Measurements from ENCODE around the gene VSTM1.

Gene VSTM1

DNA sequence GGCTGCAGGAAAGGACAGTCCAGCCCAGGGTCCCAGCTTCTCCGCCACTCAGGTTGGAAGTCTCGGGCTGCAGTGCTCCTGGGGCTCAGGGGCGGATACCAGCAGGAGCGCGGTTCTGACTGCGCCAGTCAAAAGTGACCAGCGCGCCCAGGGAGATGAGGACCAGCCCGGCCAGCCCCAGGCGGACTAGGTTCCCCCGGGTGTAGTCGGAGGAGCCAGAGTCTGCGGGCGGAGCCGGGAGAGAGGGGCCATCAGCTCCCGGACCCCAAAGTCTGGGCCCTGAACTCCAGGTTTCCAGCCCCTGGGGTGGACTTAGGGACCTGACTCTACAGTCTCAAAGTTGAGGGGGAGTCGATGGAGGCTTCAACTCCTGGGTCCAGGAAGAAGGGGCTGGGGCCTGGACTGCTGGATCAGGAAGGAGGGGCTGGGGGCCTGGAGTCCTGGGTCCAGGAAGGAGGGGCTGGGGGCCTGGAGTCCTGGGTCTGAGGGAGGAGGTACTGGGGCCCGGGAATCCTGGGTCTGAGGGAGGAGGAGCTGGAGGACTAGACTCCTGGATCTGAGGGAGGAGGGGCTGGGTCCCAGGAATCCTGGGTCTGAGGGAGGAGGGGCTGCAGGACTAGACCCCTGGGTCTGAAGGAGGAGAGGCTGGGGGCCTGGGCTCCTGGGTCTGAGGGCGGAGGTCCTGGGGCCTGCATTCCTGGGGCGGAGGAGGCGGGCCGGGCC is 31.6 kb upstream of the VSTM1 start:
- no peak for DNase-seq (ENCODE audit: low read depth)
- peak overlapping the region; percentile 16 for H3K4me3 ChIP-seq (ENCODE audit: low read length)
- TF ChIP-seq, protein P1, sequence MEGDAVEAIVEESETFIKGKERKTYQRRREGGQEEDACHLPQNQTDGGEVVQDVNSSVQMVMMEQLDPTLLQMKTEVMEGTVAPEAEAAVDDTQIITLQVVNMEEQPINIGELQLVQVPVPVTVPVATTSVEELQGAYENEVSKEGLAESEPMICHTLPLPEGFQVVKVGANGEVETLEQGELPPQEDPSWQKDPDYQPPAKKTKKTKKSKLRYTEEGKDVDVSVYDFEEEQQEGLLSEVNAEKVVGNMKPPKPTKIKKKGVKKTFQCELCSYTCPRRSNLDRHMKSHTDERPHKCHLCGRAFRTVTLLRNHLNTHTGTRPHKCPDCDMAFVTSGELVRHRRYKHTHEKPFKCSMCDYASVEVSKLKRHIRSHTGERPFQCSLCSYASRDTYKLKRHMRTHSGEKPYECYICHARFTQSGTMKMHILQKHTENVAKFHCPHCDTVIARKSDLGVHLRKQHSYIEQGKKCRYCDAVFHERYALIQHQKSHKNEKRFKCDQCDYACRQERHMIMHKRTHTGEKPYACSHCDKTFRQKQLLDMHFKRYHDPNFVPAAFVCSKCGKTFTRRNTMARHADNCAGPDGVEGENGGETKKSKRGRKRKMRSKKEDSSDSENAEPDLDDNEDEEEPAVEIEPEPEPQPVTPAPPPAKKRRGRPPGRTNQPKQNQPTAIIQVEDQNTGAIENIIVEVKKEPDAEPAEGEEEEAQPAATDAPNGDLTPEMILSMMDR (IDR thresholded peaks at IDR 0.05; ENCODE audit: insufficient read depth, low read depth, low read length, missing control alignments): no peak

DNA sequence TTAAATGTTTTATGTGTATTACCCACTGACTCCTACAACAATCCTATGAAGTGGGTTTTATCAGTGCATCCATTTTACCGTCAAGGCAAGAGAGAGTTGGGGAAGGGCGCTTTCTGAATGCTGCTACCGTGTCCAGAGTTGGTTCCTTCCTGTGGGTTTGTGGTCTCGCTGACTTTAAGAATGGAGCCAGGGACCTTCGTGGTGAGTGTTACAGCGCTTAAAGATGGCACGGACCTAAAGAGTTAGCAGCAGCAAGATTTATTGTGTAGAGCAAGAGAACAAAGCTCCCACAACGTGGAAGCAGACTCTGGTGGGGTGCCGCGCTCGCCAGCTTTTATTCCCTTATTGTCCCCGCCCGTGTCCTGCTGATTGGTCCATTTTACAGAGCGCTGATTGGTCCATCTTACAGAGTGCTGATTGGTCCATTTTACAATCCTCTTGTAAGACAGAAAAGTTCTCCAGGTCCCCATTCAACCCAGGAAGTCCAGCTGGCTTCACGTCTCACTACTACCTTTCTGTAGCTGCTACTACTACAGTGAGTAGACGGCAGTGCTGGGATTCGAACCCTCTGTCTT is 30.8 kb upstream of the VSTM1 start:
- H3K4me3 ChIP-seq (ENCODE audit: low read length): no peak overlapping the region
- TF ChIP-seq, protein P1 (IDR thresholded peaks at IDR 0.05; ENCODE audit: insufficient read depth, low read depth, low read length, missing control alignments): no peak
- no peak for DNase-seq (ENCODE audit: low read depth)

DNA sequence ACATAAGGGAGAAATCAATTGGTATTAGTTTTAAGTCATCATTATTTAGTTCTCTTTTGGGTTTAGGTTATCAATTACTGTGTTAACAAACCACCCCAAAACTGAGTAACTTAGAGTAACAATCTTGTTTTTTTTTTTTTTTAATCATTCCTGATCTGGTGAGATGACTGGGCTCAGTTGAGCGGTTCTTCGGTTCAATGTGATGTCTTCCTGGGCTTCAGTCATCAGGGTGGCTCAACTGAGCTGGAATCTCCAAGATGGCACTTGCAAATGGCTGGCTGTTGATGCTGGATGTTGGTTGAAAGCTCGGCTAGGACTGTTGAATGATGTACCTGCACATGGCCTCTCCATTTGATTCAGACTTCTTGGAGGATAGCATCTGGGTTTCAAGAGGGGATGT is 20.7 kb upstream of the VSTM1 start:
- TF ChIP-seq, protein P1 (IDR thresholded peaks at IDR 0.05; ENCODE audit: insufficient read depth, low read depth, low read length, missing control alignments): no peak
- no peak for DNase-seq (ENCODE audit: low read depth)
- H3K4me3 ChIP-seq (ENCODE audit: low read length): no peak overlapping the region

DNA sequence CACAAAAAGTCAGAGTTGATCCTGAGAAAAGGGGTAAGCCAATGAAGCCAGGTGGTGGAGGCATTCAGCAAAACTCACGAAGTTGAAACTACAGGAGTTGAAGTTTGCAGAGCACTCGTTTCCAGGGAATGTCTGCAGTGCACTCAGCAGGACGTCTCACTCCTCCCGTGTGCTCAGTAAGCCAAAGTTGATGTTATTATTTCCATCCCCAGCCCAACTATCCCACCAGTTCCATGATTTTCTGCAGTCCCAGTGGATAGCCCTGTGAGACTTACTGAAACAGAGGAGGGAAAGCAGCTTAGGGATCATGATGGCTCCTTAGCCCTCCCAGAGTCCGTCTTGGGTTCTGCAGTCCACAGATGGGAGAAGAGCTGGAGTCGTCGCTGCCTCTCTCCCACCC is 17.3 kb upstream of the VSTM1 start, which contains the start of gene TARM1:
Gene TARM1 (minus strand): TSS at position 334 of the 400 bp plus-strand sequence. CDS start 25 bp downstream, at position 309.
- no peak within 1 kb of the TSS for H3K4me3 ChIP-seq (ENCODE audit: low read length)
- no peak for DNase-seq (ENCODE audit: low read depth)
- TF ChIP-seq, protein P1 (IDR thresholded peaks at IDR 0.05; ENCODE audit: insufficient read depth, low read depth, low read length, missing control alignments): no peak

DNA sequence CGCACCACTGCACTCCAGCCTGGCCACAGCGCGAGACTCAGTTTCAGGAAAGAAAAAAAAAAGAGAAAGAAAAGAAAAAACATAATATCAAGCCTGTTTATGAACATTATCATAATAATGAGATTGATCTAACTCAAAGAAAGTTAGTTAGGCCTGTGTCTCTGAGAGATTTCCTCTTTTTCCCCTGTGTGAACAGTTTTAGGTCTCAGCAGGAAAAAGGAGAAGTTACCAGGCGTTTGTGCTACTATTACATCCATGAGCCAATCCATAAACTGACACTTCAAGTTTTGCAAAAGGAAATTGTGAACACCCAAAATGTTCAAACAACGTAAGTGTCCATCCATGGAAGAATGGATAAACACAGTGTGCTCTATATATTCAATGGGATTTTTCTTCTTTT is 13.6 kb upstream of the VSTM1 start:
- H3K4me3 ChIP-seq (ENCODE audit: low read length): no peak overlapping the region
- TF ChIP-seq, protein P1 (IDR thresholded peaks at IDR 0.05; ENCODE audit: insufficient read depth, low read depth, low read length, missing control alignments): no peak
- no peak for DNase-seq (ENCODE audit: low read depth)

DNA sequence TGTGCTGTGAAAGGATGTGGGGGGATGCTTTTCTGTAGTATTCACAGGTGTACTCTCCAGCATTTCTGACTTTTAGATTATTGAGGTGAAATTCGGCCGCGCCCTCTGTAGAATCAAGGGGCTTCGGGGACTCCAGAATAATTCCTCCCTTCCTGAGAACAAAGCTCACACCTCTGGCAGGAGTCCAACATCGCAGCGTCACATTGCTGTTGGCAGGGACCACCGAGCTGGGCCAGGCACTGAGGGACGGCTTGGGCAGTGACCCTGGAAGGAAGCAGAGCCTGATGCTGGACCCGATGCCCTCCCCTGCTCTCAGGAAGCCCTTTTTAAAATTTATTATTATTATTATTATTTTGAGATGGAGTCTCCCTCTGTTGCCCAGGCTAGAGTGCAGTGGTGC is 11.2 kb upstream of the VSTM1 start:
- no peak for DNase-seq (ENCODE audit: low read depth)
- TF ChIP-seq, protein P1 (IDR thresholded peaks at IDR 0.05; ENCODE audit: insufficient read depth, low read depth, low read length, missing control alignments): no peak
- no peak overlapping the region for H3K4me3 ChIP-seq (ENCODE audit: low read length)

Data from epithelial cell of esophagus (primary cell).